Breast epithelium (tissue), 4 donors: ENCODE measurements around the gene ARHGAP26. TPM values are rescaled to one million over a fixed set of nuclear protein-coding genes. Genes with fewer than 3 reads are reported as not detected.

Experiments used
- DNase-seq, 2 donors: peaks; one replicate each; pipeline ENCODE4 v3.0.0-alpha.2; 2019; ENCODE audit warnings: low spot score in 2 of 2
- H3K27ac ChIP-seq, 2 donors: fragments of 200-600 bp; sonication (generic) in 1 of 2; one replicate each; pipeline ENCODE4 v1.5.1; 2016 to 2019; ENCODE audit warnings: mild to moderate bottlenecking in 1 of 2
- H3K27me3 ChIP-seq, 2 donors: fragments of 200-600 bp; sonication (generic) in 1 of 2; one replicate each; pipeline versions ENCODE4 v1.5.1 to v1.6.0; 2017 to 2019; ENCODE audit warnings: control low read depth in 1 of 2, mild to moderate bottlenecking in 1 of 2
- H3K36me3 ChIP-seq: fragments of 200-600 bp; one replicate; pipeline ENCODE4 v1.5.1; 2019
- H3K4me1 ChIP-seq, 2 donors: fragments of 200-600 bp; sonication (generic); one replicate each; pipeline ENCODE4 v1.5.1; 2016 to 2019; ENCODE audit warnings: control low read depth in 1 of 2
- H3K4me3 ChIP-seq, 3 donors: fragments of 200-600 bp; sonication (generic); 1 replicate in 2 of 3; 2 replicates in 1 of 3; pipeline ENCODE4 v1.5.1; 2016 to 2019; ENCODE audit warnings: mild to moderate bottlenecking in 3 of 3, moderate library complexity in 2 of 3
- H3K9me3 ChIP-seq, 2 donors: fragments of 200-600 bp; sonication (generic) in 1 of 2; one replicate each; pipeline ENCODE4 v1.5.1; 2016 to 2019; ENCODE audit warnings: control low read depth in 1 of 2
- POLR2A ChIP-seq: fragments of 450-650 bp; IDR thresholded peaks from one replicate; pipeline ENCODE4 v1.6.1; 2016; ENCODE audit warnings: antibody characterized with exemption, mild to moderate bottlenecking, moderate library complexity
- POLR2AphosphoS5 ChIP-seq, 3 donors: sonication (generic); formaldehyde crosslinking; IDR thresholded peaks; one replicate each; pipeline ENCODE4 v1.6.1; 2017; ENCODE audit warnings: antibody characterized with exemption in 3 of 3
- intact Hi-C: fragments of 100-400 bp; cut with DNase I; formaldehyde crosslinking; loops from one replicate; pipeline ENCODE4 v1.15.1; 2023; ENCODE audit warnings: low total_unique reads
- total RNA-seq, 3 donors: library from RNA; depleted of rRNA; stranded (reverse); fragments of >200 nt; gene quantifications; one replicate each; pipeline ENCODE4 v1.1.0, GENCODE V29; 2016
- TF ChIP-seq, protein P1 (sequence below), 3 donors: fragments of 450-650 bp; IDR thresholded peaks; one replicate each; pipeline ENCODE4 v1.5.1; 2016 to 2017; ENCODE audit warnings: antibody characterized with exemption in 3 of 3, mild to moderate bottlenecking in 3 of 3, moderate library complexity in 3 of 3

The ARHGAP26 gene
- total RNA-seq, 3 donors from 2014 or later, result 33.1 to 89.0 (median 56.4) TPM

DNA sequence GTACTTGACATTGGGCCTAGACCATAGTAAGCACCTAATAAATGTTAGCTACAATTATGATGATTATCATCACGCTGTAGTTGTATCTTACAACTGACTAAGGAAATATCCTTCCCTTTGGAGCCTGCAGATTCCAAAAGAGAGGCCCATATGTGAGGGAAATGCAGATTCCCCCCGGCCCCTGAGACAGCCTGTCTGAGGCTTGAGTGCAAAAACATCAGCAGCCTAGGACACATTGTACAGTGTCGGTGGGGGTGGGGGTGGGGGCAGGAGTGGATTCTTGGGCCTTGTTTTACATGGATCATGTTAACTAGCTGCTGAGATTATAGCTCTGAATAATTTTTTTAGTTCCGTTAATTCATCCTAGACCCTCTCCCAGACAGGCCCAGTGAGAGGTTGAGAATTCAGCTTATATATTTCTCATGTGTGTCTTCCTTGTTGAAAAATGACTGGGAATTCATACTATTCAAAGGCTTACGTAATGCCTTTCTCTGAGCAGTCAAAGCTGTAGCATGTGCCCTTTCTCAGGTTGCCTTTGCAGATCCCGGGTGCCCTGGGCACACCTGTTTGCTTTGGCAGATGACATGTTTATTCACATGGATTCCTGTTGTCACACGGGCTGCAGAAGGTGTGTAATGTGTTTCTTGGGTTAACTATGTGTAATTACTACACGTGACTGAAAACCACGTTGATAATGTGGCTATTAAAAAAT is 370.5 kb downstream of the ARHGAP26 start:
- no peak for DNase-seq
- Histone ChIP-seq H3K36me3 (no peaks in the 10 kb centered on the region), H3K4me1 (peaks cover 0 to 7% of the 10 kb centered on the region in 2 donors)

DNA sequence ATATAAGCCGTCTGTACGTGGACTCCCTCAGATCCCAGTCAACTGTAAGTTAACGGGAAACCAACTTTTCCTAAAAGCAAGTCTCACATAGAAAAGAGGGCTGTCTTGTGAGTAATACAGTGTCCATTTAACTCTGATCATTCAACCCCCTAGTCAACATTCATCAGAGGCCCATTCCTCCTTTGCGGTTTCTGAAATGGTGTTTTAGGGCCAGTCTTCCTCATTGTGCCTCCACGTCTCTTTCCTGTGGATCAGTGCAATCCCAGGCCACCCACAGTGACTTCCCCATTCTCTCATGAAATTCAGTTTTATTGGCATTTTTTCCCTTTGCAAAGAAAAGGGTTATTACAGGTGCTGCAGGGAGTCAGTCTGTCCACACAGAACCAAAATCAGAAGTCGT is 371.5 kb downstream of the ARHGAP26 start:
- Histone ChIP-seq H3K4me3 (no peak overlapping the region), H3K9me3 (no peaks in the 10 kb centered on the region), H3K27me3 (no peaks in the 10 kb centered on the region), H3K36me3 (no peaks in the 10 kb centered on the region), H3K4me1 (peaks cover 0 to 10% of the 10 kb centered on the region in 2 donors), H3K27ac (no peak overlapping the region)
- TF ChIP-seq POLR2AphosphoS5 (IDR thresholded peaks at IDR 0.05) (no peak), POLR2A (no peak)
- TF ChIP-seq, protein P1, sequence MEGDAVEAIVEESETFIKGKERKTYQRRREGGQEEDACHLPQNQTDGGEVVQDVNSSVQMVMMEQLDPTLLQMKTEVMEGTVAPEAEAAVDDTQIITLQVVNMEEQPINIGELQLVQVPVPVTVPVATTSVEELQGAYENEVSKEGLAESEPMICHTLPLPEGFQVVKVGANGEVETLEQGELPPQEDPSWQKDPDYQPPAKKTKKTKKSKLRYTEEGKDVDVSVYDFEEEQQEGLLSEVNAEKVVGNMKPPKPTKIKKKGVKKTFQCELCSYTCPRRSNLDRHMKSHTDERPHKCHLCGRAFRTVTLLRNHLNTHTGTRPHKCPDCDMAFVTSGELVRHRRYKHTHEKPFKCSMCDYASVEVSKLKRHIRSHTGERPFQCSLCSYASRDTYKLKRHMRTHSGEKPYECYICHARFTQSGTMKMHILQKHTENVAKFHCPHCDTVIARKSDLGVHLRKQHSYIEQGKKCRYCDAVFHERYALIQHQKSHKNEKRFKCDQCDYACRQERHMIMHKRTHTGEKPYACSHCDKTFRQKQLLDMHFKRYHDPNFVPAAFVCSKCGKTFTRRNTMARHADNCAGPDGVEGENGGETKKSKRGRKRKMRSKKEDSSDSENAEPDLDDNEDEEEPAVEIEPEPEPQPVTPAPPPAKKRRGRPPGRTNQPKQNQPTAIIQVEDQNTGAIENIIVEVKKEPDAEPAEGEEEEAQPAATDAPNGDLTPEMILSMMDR (IDR thresholded peaks at IDR 0.05), result no peak
- intact Hi-C loops, result no loop called here
- no peak for DNase-seq

More for the DNA sequence above, 370.5 kb downstream of the ARHGAP26 start:
- TF ChIP-seq POLR2AphosphoS5 (IDR thresholded peaks at IDR 0.05), result no peak
- no peak for TF ChIP-seq POLR2A
- Histone ChIP-seq H3K27ac (no peak overlapping the region), H3K4me3 (no peak overlapping the region), H3K27me3 (no peaks in the 10 kb centered on the region), H3K9me3 (no peaks in the 10 kb centered on the region)
- intact Hi-C loops, result no loop called here

DNA sequence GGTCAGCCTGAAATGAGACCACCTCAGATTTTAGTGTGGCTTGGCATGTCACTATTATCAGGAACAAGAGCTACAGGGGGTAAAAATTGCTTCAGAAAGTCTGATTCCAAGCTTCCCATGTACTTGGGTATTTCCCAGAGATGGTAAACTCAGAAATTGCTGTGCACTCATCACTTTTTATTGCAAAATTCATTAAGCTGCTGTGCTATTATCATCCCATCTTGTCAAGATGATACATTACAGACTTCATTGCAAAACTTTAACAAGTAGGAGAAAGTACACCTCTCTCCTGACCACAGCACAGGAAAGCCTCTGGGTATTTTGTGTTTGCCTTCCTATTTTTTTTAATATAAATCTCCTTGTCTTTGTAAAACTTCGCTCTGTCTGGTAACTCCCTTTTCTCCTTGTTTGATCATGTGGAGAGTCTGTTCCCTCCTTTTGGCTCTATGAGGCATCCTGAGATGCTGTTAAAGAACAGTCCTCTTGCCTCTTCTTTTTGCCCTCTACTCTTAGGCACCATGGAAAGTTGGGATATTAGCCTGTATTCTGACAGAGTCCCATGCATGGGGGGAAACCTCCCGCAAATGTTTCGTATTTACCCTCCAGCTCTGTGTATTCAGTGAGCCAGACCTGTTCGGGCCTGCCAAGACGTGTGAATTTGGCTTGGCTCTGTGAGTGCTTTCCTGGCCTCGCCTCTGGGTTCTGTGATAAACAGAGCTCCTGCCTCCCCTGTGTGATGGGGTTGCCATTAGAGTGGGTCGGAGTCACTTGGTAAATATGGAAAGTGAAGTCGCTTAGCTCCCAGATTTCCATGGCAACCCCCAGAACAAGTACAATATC is 372.6 kb downstream of the ARHGAP26 start:
- TF ChIP-seq POLR2A, result no peak
- TF ChIP-seq POLR2AphosphoS5 (IDR thresholded peaks at IDR 0.05), result peak in 1 of 3 donors; percentile 20
- TF ChIP-seq, protein P1 (IDR thresholded peaks at IDR 0.05), result no peak

DNA sequence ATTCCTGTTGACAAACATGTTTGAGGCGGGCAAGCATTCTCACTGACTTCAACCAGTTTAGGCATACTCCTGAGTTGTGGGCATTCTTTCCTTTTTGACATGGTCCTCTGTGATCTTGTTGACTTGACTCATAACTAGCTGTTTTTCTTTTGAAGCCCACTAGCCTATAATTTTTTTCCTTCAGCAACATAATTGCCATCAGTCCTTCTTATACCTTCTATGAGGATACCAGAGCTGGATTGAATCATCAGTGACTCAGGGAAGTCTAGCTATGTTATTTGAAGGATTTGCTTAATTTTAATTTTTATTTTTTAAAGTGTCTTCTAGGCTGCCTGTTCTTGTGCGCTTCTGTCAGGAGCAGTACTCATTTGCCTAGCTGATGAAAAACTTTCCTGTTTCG is 373.8 kb downstream of the ARHGAP26 start:
- no peak overlapping the region for H3K27ac ChIP-seq

More for the DNA sequence above, 372.6 kb downstream of the ARHGAP26 start:
- peaks cover 0 to 10% of the 10 kb centered on the region in 2 donors for H3K4me1 ChIP-seq
- no peaks in the 10 kb centered on the region for H3K36me3 ChIP-seq
- intact Hi-C loops, result no loop called here
- H3K27me3 ChIP-seq, result no peaks in the 10 kb centered on the region
- H3K9me3 ChIP-seq, result no peaks in the 10 kb centered on the region
- H3K4me3 ChIP-seq, result no peak overlapping the region
- peak overlapping the region; percentile 57 to 62 for H3K27ac ChIP-seq
- peak in 1 of 2 donors; percentile 71 for DNase-seq

More for the DNA sequence above, 373.8 kb downstream of the ARHGAP26 start:
- no peak for DNase-seq
- H3K9me3 ChIP-seq, result no peaks in the 10 kb centered on the region
- intact Hi-C loops, result no loop called here
- peaks cover 0 to 10% of the 10 kb centered on the region in 2 donors for H3K4me1 ChIP-seq
- no peaks in the 10 kb centered on the region for H3K27me3 ChIP-seq
- no peak overlapping the region for H3K4me3 ChIP-seq
- TF ChIP-seq POLR2AphosphoS5 (IDR thresholded peaks at IDR 0.05), result no peak
- TF ChIP-seq POLR2A, result no peak
- TF ChIP-seq, protein P1 (IDR thresholded peaks at IDR 0.05), result no peak
- H3K36me3 ChIP-seq, result no peaks in the 10 kb centered on the region
